Measurements from ENCODE around the gene USP48. TPM values are rescaled to one million over a fixed set of nuclear protein-coding genes. Genes with fewer than 3 reads are reported as not detected.
"Not testable (repeated sequence)": the region's sequence is repeated elsewhere in the genome, so short reads cannot be mapped to it uniquely, and the experiment has no call there.

USP48 gene
- total RNA-seq, 2 donors from 2014 or later, result 51.4 to 56.8 TPM

GRCh38 chr1:21634806-21635535 is 148.0 kb downstream of the USP48 start:
- intact Hi-C loops (cut with DNase I), result no loop called here
- DNase-seq (ENCODE audit: low spot score), result no peak

GRCh38 chr1:21633992-21634805 is 148.8 kb downstream of the USP48 start:
- DNase-seq (ENCODE audit: low spot score), result no peak
- intact Hi-C loops (cut with DNase I), result no loop called here

GRCh38 chr1:21633141-21633755 is 149.7 kb downstream of the USP48 start:
- no peak for DNase-seq (ENCODE audit: low spot score)
- intact Hi-C loops (cut with DNase I), result no loop called here

- intact Hi-C loops (cut with DNase I), result no loop called here
- DNase-seq (ENCODE audit: low spot score), result no peak
Measured at GRCh38 chr1:21631944-21632887, 150.7 kb downstream of the USP48 start.

GRCh38 chr1:21631590-21631943 is 151.4 kb downstream of the USP48 start:
- DNase-seq (ENCODE audit: low spot score); intact Hi-C loops (cut with DNase I): not testable (repeated sequence)

GRCh38 chr1:21630571-21631343 is 152.2 kb downstream of the USP48 start:
- intact Hi-C loops (cut with DNase I), result no loop called here
- no peak for DNase-seq (ENCODE audit: low spot score)

- no peak for DNase-seq (ENCODE audit: low spot score)
- intact Hi-C loops (cut with DNase I), result no loop called here
Measured at GRCh38 chr1:21629971-21630370, 153.0 kb downstream of the USP48 start.

- DNase-seq (ENCODE audit: low spot score), result no peak
- intact Hi-C loops (cut with DNase I), result no loop called here
Measured at GRCh38 chr1:21628798-21629393, 154.1 kb downstream of the USP48 start.

Other genes starting within 250 kb of the USP48 start
- gene RAP1GAP, start 113.8 kb downstream of the USP48 start, total RNA-seq, result 1 to 10 TPM in 1 of 2 donors, under 1 TPM in 1; 0.38 to 1.2 TPM
- gene LDLRAD2, start 29.1 kb upstream of the USP48 start, total RNA-seq, result under 1 TPM; 0.24 to 0.28 TPM
- gene HSPG2, start 154.2 kb upstream of the USP48 start, total RNA-seq, result 100 to 1,000 TPM; 682 to 919 TPM
- gene CELA3B, start 193.9 kb upstream of the USP48 start, total RNA-seq, result 1 to 10 TPM in 1 of 2 donors, not detected in 1; 2.5 TPM
- gene CELA3A, start 218.5 kb upstream of the USP48 start, total RNA-seq, result 1 to 10 TPM in 1 of 2 donors, not detected in 1; 7.6 TPM

All from posterior vena cava (tissue), 2 donors.